Measurements from ENCODE around the gene PTPRN2. TPM values are rescaled to one million over a fixed set of nuclear protein-coding genes. Genes with fewer than 3 reads are reported as not detected.

Gene PTPRN2
- polyA plus RNA-seq, 1 of the 3 experiments (the other 2 are of a cell fraction), result 4.0 TPM

GRCh38 chr7:157985636-157986035 is 602.0 kb downstream of the PTPRN2 start:
- no peak overlapping the region for H3K4me3 ChIP-seq (ENCODE audit: low read depth in 2 of 2, low read length in 1 of 2)
- H3K27me3 ChIP-seq (ENCODE audit: insufficient read depth), result no peaks in the 10 kb centered on the region
- peaks cover 0 to 15% of the 10 kb centered on the region in 2 experiments; a peak in 1 of 4 replicates for H3K4me1 ChIP-seq (ENCODE audit: control insufficient read depth in 1 of 2, insufficient read depth in 2 of 2, low read depth in 1 of 2, low read length in 1 of 2)
- H3K79me2 ChIP-seq (ENCODE audit: insufficient read depth), result no peaks in the 10 kb centered on the region
- TF ChIP-seq MEF2A (IDR thresholded peaks at IDR 0.05; ENCODE audit: borderline replicate concordance, low read depth), result no peak
- no peak for TF ChIP-seq TAF1 (IDR thresholded peaks at IDR 0.05; ENCODE audit: borderline replicate concordance, low read depth, low read length)
- TF ChIP-seq FOSL2 (IDR thresholded peaks at IDR 0.05; ENCODE audit: borderline replicate concordance, low read depth), result no peak
- no peak for TF ChIP-seq EP300 (IDR thresholded peaks at IDR 0.05; ENCODE audit: borderline replicate concordance in 1 of 2, low read depth in 1 of 2, low read length in 1 of 2)
- TF ChIP-seq ZBTB33 (IDR thresholded peaks at IDR 0.05; ENCODE audit: borderline replicate concordance, low read depth), result no peak
- TF ChIP-seq, protein P1, sequence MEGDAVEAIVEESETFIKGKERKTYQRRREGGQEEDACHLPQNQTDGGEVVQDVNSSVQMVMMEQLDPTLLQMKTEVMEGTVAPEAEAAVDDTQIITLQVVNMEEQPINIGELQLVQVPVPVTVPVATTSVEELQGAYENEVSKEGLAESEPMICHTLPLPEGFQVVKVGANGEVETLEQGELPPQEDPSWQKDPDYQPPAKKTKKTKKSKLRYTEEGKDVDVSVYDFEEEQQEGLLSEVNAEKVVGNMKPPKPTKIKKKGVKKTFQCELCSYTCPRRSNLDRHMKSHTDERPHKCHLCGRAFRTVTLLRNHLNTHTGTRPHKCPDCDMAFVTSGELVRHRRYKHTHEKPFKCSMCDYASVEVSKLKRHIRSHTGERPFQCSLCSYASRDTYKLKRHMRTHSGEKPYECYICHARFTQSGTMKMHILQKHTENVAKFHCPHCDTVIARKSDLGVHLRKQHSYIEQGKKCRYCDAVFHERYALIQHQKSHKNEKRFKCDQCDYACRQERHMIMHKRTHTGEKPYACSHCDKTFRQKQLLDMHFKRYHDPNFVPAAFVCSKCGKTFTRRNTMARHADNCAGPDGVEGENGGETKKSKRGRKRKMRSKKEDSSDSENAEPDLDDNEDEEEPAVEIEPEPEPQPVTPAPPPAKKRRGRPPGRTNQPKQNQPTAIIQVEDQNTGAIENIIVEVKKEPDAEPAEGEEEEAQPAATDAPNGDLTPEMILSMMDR (IDR thresholded peaks at IDR 0.05), result no peak
- no peak for TF ChIP-seq TEAD4 (IDR thresholded peaks at IDR 0.05; ENCODE audit: borderline replicate concordance, insufficient read depth)
- no peak for TF ChIP-seq USF2 (IDR thresholded peaks at IDR 0.05; ENCODE audit: borderline replicate concordance, low read depth, low read length)
- no peak for TF ChIP-seq GABPA (IDR thresholded peaks at IDR 0.05; ENCODE audit: low read depth)
- TF ChIP-seq MXI1 (IDR thresholded peaks at IDR 0.05; ENCODE audit: low read depth, low read length), result no peak
- TF ChIP-seq EZH2phosphoT487 (IDR thresholded peaks at IDR 0.05; ENCODE audit: borderline replicate concordance, low read depth), result no peak
- no peak for TF ChIP-seq JUND (IDR thresholded peaks at IDR 0.05)
- no peak for TF ChIP-seq RAD21 (IDR thresholded peaks at IDR 0.05; ENCODE audit: low read length)
- no peak for TF ChIP-seq POLR2AphosphoS5 (IDR thresholded peaks at IDR 0.05; ENCODE audit: low read depth, low read length)
- TF ChIP-seq YY1 (IDR thresholded peaks at IDR 0.05; ENCODE audit: low read depth), result no peak
- TF ChIP-seq NRF1 (IDR thresholded peaks at IDR 0.05; ENCODE audit: low read depth, low read length), result no peak
- no peak for TF ChIP-seq PBX3 (IDR thresholded peaks at IDR 0.05)
- no peak for TF ChIP-seq SMC3 (IDR thresholded peaks at IDR 0.05; ENCODE audit: low read depth, low read length)
- no peak for TF ChIP-seq CHD2 (IDR thresholded peaks at IDR 0.05; ENCODE audit: low read length, partially characterized antibody)
- TF ChIP-seq RFX5 (IDR thresholded peaks at IDR 0.05; ENCODE audit: low read length), result no peak
- H2AFZ ChIP-seq (ENCODE audit: low read depth), result no peak overlapping the region
- H3F3A ChIP-seq (replicated peaks; ENCODE audit: insufficient read depth), result no peaks in the 10 kb centered on the region
- no peaks in the 10 kb centered on the region for H3K9me3 ChIP-seq
- H3K36me3 ChIP-seq (replicated peaks in 1 of 2; ENCODE audit: control insufficient read depth in 1 of 2, insufficient read depth in 2 of 2, low read length in 1 of 2), result no peaks in the 10 kb centered on the region
- ChIA-PET CTCF (no interaction called here), POLR2A (no interaction called here)
- no peaks in the 10 kb centered on the region for H3K9me2 ChIP-seq
- no peak overlapping the region for H3K9ac ChIP-seq
- 51% methylated on average over 15 of the region's 15 CpGs for WGBS (ENCODE audit: low lambda C conversion rate)
- H4K20me1 ChIP-seq (ENCODE audit: insufficient read depth), result no peaks in the 10 kb centered on the region
- DNase-seq, result no peak
- no peak overlapping the region for H3K4me2 ChIP-seq
- H3K27ac ChIP-seq (ENCODE audit: low read depth in 2 of 2, low read length in 1 of 2), result no peak overlapping the region
